ENCODE measurements around the gene IFRD1.

The IFRD1 gene

DNA sequence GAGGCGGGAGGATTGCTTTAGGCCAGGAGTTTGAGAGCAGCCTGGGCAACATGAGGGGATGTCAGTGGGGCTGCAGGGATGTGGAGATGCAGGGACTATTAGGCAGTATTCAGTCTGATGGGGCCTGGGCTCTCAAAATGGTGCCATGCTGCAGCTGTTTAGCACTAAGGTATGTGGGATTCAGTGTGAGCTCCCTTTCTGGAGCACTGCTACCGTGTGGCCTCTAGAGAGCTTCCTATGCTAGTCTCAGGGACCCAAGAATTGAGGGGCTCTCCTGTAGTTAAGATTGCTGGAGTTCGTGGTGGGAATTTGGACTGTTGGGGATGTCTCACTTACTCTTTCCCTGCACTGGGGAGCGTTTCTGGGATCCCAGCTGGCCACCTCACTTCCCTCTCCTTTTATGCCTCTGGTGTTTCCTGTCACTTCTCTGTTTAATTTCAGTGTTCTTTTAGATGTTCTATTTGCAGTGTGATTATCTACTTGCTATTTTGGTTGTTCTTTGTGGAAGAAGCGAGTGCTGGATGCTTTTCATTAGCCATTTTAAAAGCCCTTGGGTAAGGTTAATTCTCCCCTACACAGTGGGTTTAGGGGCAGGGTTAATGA, 53.9 kb downstream of the IFRD1 start:
- Histone ChIP-seq H3K27ac (no peak overlapping the region), H3K4me3 (no peak overlapping the region)
- no peak for TF ChIP-seq CTCF (IDR thresholded peaks at IDR 0.05)
- no peak for DNase-seq (ENCODE audit: low spot score)

DNA sequence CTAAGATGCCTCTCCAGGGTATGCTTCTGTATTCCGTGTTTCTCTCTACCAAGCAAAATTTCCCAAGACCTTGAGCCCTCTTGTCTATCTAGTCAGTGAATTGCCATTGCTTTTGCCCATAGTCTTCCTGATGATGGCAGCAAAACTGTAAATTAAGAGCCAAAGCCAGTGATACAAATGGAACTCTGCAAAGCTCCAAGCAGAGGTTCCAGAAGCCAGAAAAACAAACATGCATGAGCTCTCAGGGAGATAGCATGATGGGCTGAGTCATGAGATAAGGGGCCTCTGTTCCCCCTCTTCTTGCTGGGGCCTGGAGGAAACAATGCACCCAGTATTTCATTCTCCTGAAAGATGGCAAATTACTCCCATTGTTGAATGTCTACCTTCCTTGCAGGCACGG, 55.2 kb downstream of the IFRD1 start:
- no peak overlapping the region for H3K4me3 ChIP-seq
- no peak overlapping the region for H3K27ac ChIP-seq
- no peak for TF ChIP-seq CTCF (IDR thresholded peaks at IDR 0.05)
- no peak for DNase-seq (ENCODE audit: low spot score)

DNA sequence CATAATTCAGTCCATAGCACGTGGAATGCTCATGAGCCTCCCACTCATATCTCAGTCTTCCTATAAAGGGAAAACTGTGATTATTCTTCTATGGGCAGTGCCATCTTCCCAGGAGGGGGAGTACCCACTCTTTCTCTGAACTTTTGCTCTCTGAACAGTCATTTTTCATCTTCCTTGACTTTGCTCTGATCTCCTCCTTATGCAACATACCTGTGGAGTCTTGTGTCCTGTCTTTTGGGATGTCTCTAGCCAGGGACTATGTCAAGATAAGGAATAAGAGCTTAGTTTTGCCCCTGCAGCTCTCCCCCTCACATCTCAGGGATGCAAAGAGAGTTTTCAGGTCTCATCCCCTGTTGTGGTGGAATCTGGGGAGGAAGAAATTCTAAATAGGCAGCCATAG, 58.1 kb downstream of the IFRD1 start:
- DNase-seq (ENCODE audit: low spot score): no peak
- TF ChIP-seq CTCF (IDR thresholded peaks at IDR 0.05): no peak
- no peak overlapping the region for H3K27ac ChIP-seq
- no peak overlapping the region for H3K4me3 ChIP-seq

GRCh38 chr7:112509402-112509801, 59.1 kb downstream of the IFRD1 start:
- H3K27ac ChIP-seq: no peak overlapping the region
- DNase-seq (ENCODE audit: low spot score): no peak
- TF ChIP-seq CTCF (IDR thresholded peaks at IDR 0.05): no peak
- H3K4me3 ChIP-seq: no peak overlapping the region

DNA sequence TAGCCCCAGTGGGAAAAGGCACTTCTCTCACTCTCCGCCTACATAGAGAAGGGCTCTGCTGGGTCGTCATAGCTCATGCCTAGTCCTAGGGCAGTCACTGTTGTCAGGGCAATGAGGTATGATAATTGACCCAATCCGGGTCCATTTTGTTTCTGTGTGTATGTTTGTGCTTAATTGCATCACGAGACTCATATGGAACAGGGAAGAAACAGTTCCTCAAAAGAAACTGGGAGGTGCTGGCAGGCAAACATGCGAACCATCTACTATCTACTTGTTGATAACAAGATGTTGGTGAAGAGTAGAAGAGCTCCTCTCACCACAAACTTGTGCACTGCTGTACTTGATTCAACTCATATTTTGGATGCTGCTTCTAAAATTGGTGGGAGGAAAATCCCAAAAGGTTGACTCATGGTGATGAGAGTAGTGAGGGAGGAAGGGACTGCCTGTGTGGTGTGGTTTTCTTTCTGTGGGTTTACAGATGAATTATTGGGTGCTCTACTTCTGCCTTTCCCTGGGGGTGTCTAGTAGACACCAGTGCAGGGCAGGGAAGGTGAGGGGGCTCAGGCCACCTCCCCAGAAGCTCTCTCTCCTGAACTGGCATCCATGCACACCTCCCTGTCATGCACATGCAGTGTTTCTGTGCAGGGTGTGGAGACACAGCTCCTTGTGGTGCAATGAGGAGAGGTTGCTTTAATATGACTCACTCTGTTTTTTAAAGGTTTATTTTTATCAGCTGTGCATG, 59.9 kb downstream of the IFRD1 start:
- no peak for TF ChIP-seq CTCF (IDR thresholded peaks at IDR 0.05)
- DNase-seq (ENCODE audit: low spot score): no peak
- H3K27ac ChIP-seq: no peak overlapping the region
- no peak overlapping the region for H3K4me3 ChIP-seq

- TF ChIP-seq CTCF (IDR thresholded peaks at IDR 0.05): no peak
- no peak for DNase-seq (ENCODE audit: low spot score)
- Histone ChIP-seq H3K27ac (no peak overlapping the region), H3K4me3 (no peak overlapping the region)
These were observed 60.5 kb downstream of the IFRD1 start for GRCh38 chr7:112510743-112511110.

Data from coronary artery (tissue), 2 donors.